Muscle of leg (tissue), 16 donors: ENCODE measurements around the gene OLFM4. TPM values are rescaled to one million over a fixed set of nuclear protein-coding genes. Genes with fewer than 3 reads are reported as not detected.

Experiments
- DNase-seq: peaks from one replicate; pipeline ENCODE4 v3.0.0; 2013
- H3K27ac ChIP-seq: one replicate; pipeline ENCODE4 v1.5.1; 2013; ENCODE audit warnings: mild to moderate bottlenecking, low read length, control low read depth
- H3K27me3 ChIP-seq: one replicate; pipeline ENCODE4 v1.6.1; 2013; ENCODE audit warnings: low read length; ENCODE audit not compliant: control insufficient read depth, insufficient read depth
- H3K36me3 ChIP-seq: one replicate; pipeline ENCODE4 v1.6.1; 2013; ENCODE audit warnings: low read length; ENCODE audit not compliant: control insufficient read depth, insufficient read depth
- H3K4me1 ChIP-seq: one replicate; pipeline ENCODE4 v1.6.1; 2013; ENCODE audit warnings: low read length; ENCODE audit not compliant: control insufficient read depth, insufficient read depth
- H3K4me3 ChIP-seq: one replicate; pipeline ENCODE4 v1.5.1; 2013; ENCODE audit warnings: low read length, control low read depth
- H3K9me3 ChIP-seq: replicated peaks from 2 replicates; pipeline ENCODE4 v1.6.1; 2013; ENCODE audit warnings: low read depth, low read length; ENCODE audit not compliant: control insufficient read depth
- WGBS: methylation state at CpG from one replicate; pipeline ENCODE4 v1.1.5; 2013; ENCODE audit warnings: missing lambda C conversion rate; ENCODE audit not compliant: insufficient coverage; 5-methylcytosine and 5-hydroxymethylcytosine counted together
- long read RNA-seq, 11 donors: transcript quantifications; one replicate each; lab custom pipeline, GENCODE V29; 2026
- polyA plus RNA-seq, 8 donors: library from polyadenylated mRNA; unstranded; fragments of 120-200 nt; gene quantifications; one replicate each; pipeline versions ENCODE4 v1.2.1 to v1.2.3, GENCODE V29; 2013; ENCODE audit warnings: inconsistent platforms in 1 of 8, low replicate concordance in 1 of 8; ENCODE audit not compliant: insufficient read length in 8 of 8, insufficient read depth in 1 of 8
- total RNA-seq: library from RNA; stranded (reverse); fragments of 120-200 nt; gene quantifications from one replicate; pipeline ENCODE4 v1.2.4, GENCODE V29; 2013

The OLFM4 gene
- total RNA-seq (0.89 TPM), polyA plus RNA-seq (1 to 10 TPM in 6 of 8 donors, under 1 TPM in 2; 0.63 to 3.9 (median 1.5) TPM)
- long read RNA-seq, donor 1 = 0 reads
- long read RNA-seq, donor 2 = 0 reads
- long read RNA-seq, donor 3 = 0 reads
- long read RNA-seq, donor 4 = 0 reads
- long read RNA-seq, donor 5 = 0 reads
- long read RNA-seq, donor 6 = 0 reads
- long read RNA-seq, donor 7 = 0 reads
- long read RNA-seq, donor 8 = 0 reads
- long read RNA-seq, donor 9 = 0 reads
- long read RNA-seq, donor 10 = 0 reads
- long read RNA-seq, donor 11 = 0 reads

- H3K4me3 ChIP-seq = no peak within 1 kb of the TSS
- no peaks in the 10 kb centered on the region for H3K27me3 ChIP-seq
- no peaks in the 10 kb centered on the region for H3K36me3 ChIP-seq
- H3K4me1 ChIP-seq = no peaks in the 10 kb centered on the region
- no peaks in the 10 kb centered on the region for H3K9me3 ChIP-seq
- no peak for DNase-seq
- 62% methylated on average over 6 of the region's 9 CpGs for WGBS
- H3K27ac ChIP-seq = no peak within 1 kb of the TSS
These were observed at the start of gene OLFM4 for GRCh38 chr13:53028637-53029203. Gene OLFM4 (plus strand): TSS chr13:53028813. CDS start chr13:53028837, 24 bp downstream.

GRCh38 chr13:52978989-52979388 is 49.6 kb upstream of the OLFM4 start:
- no CpG with 5 or more reads among the region's 5 CpGs for WGBS

GRCh38 chr13:52980695-52981094 is 47.9 kb upstream of the OLFM4 start:
- no peaks in the 10 kb centered on the region for H3K9me3 ChIP-seq
- H3K36me3 ChIP-seq = no peaks in the 10 kb centered on the region
- H3K27me3 ChIP-seq = no peaks in the 10 kb centered on the region
- no peak overlapping the region for H3K4me3 ChIP-seq
- no CpG with 5 or more reads among the region's 5 CpGs for WGBS
- DNase-seq = no peak
- no peaks in the 10 kb centered on the region for H3K4me1 ChIP-seq
- H3K27ac ChIP-seq = no peak overlapping the region

More at GRCh38 chr13:52978989-52979388, 49.6 kb upstream of the OLFM4 start:
- H3K4me3 ChIP-seq = no peak overlapping the region
- no peaks in the 10 kb centered on the region for H3K4me1 ChIP-seq
- no peak overlapping the region for H3K27ac ChIP-seq
- H3K9me3 ChIP-seq = no peaks in the 10 kb centered on the region
- H3K36me3 ChIP-seq = no peaks in the 10 kb centered on the region
- DNase-seq = no peak
- no peaks in the 10 kb centered on the region for H3K27me3 ChIP-seq

- H3K36me3 ChIP-seq = no peaks in the 10 kb centered on the region
- H3K4me3 ChIP-seq = no peak overlapping the region
- no CpG with 5 or more reads among the region's 4 CpGs for WGBS
- H3K27me3 ChIP-seq = no peaks in the 10 kb centered on the region
- H3K9me3 ChIP-seq = no peaks in the 10 kb centered on the region
- no peak for DNase-seq
- H3K27ac ChIP-seq = no peak overlapping the region
- H3K4me1 ChIP-seq = no peaks in the 10 kb centered on the region
These were observed 44.8 kb upstream of the OLFM4 start for GRCh38 chr13:52983836-52984235.

GRCh38 chr13:52984881-52985363 is 43.7 kb upstream of the OLFM4 start:
- Histone ChIP-seq H3K36me3 (no peaks in the 10 kb centered on the region), H3K27me3 (no peaks in the 10 kb centered on the region), H3K27ac (no peak overlapping the region), H3K9me3 (no peaks in the 10 kb centered on the region), H3K4me3 (no peak overlapping the region), H3K4me1 (no peaks in the 10 kb centered on the region)
- DNase-seq = no peak
- WGBS = 91% methylated on average over 4 of the region's 5 CpGs

- Histone ChIP-seq H3K9me3 (no peaks in the 10 kb centered on the region), H3K36me3 (no peaks in the 10 kb centered on the region), H3K27ac (no peak overlapping the region), H3K27me3 (no peaks in the 10 kb centered on the region), H3K4me1 (no peaks in the 10 kb centered on the region), H3K4me3 (no peak overlapping the region)
- DNase-seq = no peak
- WGBS = 45% methylated on average over 2 of the region's 13 CpGs
These were observed 37.1 kb upstream of the OLFM4 start for GRCh38 chr13:52991344-52992020.

- Histone ChIP-seq H3K36me3 (no peaks in the 10 kb centered on the region), H3K27me3 (no peaks in the 10 kb centered on the region), H3K4me1 (no peaks in the 10 kb centered on the region), H3K27ac (no peak overlapping the region), H3K4me3 (no peak overlapping the region), H3K9me3 (no peaks in the 10 kb centered on the region)
- 80% methylated on average over 11 of the region's 11 CpGs for WGBS
- DNase-seq = no peak
These were observed 36.5 kb upstream of the OLFM4 start for GRCh38 chr13:52992110-52992509.

- Histone ChIP-seq H3K4me3 (no peak overlapping the region), H3K4me1 (no peaks in the 10 kb centered on the region), H3K36me3 (no peaks in the 10 kb centered on the region), H3K27me3 (no peaks in the 10 kb centered on the region), H3K9me3 (no peaks in the 10 kb centered on the region), H3K27ac (no peak overlapping the region)
- WGBS = no CpG with 5 or more reads among the region's 2 CpGs
- no peak for DNase-seq
These were observed 34.6 kb upstream of the OLFM4 start for GRCh38 chr13:52994051-52994450.

GRCh38 chr13:52994865-52995264 is 33.7 kb upstream of the OLFM4 start:
- no CpG with 5 or more reads among the region's 1 CpG for WGBS
- no peak for DNase-seq
- Histone ChIP-seq H3K36me3 (no peaks in the 10 kb centered on the region), H3K27me3 (no peaks in the 10 kb centered on the region), H3K9me3 (no peaks in the 10 kb centered on the region), H3K4me3 (no peak overlapping the region), H3K27ac (no peak overlapping the region), H3K4me1 (no peaks in the 10 kb centered on the region)

- H3K27me3 ChIP-seq = no peaks in the 10 kb centered on the region
- no peaks in the 10 kb centered on the region for H3K4me1 ChIP-seq
- H3K27ac ChIP-seq = no peak overlapping the region
- 100% methylated on average over 1 of the region's 2 CpGs for WGBS
- no peak overlapping the region for H3K4me3 ChIP-seq
- no peak for DNase-seq
- no peaks in the 10 kb centered on the region for H3K9me3 ChIP-seq
- H3K36me3 ChIP-seq = no peaks in the 10 kb centered on the region
These were observed 32.7 kb upstream of the OLFM4 start for GRCh38 chr13:52995946-52996345.
